Skeletal muscle cell (primary cell): ENCODE results near the gene SNX10.

ENCODE experiments used
- DNase-seq: peaks from one replicate; pipeline ENCODE4 v3.0.0-alpha.2; 2010; ENCODE audit warnings: low read depth
- H3K4me3 ChIP-seq: 2 replicates; pipeline ENCODE4 v1.5.1; 2011; ENCODE audit warnings: low read depth, mild to moderate bottlenecking, control low read depth, low read length, moderate library complexity

The SNX10 gene

DNA sequence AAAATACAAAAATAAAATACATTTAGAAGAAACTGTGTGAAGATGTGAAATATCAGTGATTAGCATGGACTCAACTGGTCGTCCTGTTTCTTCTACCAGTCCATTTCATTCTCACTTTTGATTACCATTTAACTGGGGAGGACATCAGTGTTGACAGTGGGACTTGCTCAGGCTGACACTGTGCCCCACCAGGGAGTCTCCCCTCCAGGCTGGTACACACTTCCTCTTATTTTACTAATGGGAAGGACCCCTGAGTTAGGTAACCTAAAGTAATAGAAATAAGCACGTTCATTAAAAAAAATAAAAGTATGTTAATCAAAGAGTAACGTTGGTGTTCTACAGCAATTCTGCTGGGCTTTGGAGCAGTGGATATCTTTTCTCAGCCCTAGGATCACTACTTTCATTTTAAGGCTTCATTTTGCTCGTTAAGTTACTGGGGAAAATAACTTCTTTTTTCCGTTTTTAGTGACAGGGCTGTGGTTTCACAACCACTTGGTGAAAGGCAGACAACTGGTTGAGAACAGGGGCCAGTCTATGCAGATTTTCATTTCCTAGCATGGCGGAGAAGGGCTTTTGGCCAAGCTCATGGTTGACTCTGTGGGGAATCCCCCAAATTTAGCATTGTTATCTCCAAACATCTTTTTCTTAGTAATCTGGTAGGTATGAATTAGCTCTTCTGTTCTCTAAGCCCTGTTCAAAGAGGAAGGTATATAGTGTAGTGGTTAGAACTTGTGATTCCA is 2.1 kb downstream of the SNX10 start:
- no peak overlapping the region for H3K4me3 ChIP-seq
- no peak for DNase-seq

DNA sequence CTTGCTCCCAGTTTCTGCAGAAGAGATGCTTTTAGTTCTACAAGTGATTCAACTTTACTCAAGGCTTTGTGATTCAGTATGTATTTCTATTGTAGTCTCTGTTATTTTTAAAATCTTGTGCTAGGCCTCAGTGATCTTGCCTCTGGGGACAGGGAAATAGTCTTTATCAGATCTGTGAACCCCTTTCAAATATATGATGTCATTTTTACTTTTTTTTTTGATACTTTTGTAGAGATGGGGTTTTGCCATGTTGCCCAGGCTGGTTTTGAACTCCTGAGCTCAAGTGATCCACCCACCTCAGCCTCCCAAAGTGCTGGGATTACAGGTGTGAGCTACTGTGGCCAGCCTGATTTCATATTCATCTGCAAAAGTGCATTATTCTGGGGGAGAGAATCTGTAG is 3.4 kb downstream of the SNX10 start:
- DNase-seq: no peak
- H3K4me3 ChIP-seq: no peak overlapping the region

DNA sequence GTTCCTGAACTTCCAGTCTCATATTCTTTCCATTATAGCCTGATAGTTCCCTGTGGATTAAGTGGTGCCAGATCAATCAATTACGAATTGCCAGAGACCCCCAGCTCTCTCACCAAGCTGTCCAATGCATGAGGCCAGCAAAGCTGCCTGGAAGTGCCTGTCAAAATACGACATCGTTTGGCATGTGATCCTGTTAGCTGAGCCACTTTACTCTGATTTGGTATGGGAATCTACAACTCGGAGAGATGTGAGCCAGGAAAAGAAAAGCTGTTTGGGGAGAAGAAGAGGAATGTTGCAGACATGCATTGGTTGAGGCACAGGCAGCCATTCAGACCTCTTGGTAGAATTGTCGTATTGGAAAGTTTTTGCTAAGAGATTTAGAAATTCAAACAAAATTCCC is 3.9 kb downstream of the SNX10 start:
- no peak for DNase-seq
- no peak overlapping the region for H3K4me3 ChIP-seq

DNA sequence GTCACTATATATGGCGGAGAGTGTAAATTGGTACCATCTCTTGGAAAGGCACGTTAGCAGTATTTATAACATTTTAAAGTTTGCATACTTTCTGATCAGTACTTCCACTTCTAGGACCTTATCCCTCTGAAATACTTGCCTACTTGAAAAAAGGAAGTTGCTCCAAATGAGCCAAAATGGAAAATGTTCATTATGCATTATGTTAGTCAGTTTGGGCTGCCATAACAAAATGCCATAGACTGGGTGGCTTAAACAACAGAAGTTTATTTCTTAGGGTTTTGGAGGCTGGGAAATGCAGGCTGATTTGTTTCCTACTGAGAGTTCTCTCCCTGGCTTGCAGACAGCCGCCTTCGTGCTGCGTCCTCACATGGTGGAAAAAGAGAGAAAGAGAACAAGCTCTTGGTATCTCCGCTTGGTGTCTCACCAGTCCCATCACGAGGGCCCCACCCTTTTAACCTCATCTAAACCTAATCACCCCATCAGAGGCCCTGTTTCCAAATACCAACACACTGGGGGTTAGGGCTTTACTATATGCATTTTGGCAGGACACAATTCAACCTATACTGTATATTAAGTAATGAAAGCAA is 6.9 kb downstream of the SNX10 start:
- no peak overlapping the region for H3K4me3 ChIP-seq
- no peak for DNase-seq

DNA sequence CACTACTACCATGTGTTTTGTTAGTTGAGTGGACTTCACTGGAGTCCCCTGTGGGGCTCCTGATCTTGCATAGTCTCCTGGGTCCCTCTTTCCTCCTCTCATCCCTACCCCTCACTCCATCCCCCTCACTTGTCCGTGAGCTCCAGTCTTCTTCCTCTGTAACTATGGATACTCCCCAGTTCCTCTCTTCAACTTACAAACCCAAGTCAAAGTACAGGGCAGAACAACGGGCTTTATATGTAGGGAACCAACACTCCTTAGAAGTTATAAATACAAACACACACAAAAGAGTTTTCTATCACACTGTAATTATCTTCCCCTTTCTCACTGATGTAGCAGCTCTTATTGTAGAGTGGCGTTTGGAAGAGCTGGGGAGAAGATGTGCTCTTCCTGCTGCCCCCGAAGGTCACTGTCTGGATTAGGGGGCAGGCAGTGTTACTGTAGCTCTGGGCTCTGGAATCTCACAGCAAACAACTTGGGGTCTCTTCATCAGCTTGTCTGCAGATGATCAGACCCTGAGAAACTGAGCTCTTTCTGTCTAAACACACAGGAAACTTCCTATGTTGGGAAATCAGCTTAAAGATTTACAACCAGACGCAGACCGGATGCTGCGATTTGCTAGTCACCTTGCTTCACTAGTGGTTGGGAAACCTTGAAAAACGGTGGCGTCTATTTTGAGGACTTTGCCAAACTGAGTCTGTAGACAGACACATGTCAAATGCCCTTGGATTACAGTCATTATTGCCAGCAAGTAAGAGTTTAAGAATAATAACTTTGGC is 13.6 kb downstream of the SNX10 start:
- H3K4me3 ChIP-seq: no peak overlapping the region
- no peak for DNase-seq

DNA sequence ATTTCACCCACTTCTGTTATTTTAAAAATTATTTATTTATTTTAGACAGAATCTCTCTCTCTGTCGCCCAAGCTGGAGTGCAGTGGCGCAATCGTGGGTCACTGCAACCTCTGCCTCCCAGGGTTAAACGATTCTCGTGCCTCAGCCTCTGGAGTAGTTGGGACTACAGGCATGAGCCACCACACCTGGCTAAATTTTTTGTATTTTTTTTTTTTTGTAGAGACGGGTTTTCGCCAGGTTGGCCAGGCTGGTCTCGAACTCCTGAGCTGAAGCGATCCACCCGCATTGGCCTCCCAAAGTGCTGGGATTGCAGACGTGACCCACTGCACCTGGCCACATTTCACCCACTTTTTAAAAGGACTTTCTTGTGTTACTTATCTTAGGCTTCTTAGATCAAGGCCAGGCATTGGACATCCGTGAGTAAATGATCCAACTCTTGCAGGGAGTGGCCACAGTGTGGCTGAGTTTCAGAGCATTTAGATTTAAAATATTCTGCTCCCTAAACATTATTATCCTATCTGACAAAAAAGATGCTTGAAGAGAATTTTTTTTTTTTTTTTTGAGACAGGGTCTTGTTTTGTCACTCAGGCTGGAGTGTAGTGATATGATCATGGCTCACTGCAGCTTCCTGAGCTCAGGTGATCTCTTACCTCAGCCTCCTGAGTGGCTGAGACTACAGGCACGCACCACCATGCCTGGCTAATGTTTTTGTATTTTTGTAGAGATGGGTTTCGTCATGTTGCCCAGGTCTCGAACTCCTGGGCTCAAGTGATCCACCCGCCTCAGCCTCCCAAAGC is 14.4 kb downstream of the SNX10 start:
- no peak for DNase-seq
- H3K4me3 ChIP-seq: no peak overlapping the region

DNA sequence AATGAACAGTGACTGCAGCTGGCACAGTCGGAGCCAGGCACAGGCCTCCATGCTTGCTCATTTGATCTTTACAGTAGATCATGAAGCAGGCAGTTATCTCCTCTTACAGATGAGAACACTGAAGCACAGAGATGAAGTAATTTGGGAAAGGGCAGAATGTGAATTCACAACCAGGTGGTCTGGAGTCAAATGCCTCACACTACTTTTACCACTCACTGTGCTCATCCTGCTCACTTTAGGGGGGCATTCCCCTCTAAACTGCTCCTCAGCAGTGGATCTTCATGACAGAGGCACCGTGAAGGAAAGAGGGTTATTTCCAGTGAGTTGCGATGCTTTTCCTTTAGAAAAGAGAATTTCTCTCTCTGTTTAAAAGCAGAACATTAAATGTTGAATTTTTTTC is 15.1 kb downstream of the SNX10 start:
- no peak for DNase-seq
- H3K4me3 ChIP-seq: no peak overlapping the region

DNA sequence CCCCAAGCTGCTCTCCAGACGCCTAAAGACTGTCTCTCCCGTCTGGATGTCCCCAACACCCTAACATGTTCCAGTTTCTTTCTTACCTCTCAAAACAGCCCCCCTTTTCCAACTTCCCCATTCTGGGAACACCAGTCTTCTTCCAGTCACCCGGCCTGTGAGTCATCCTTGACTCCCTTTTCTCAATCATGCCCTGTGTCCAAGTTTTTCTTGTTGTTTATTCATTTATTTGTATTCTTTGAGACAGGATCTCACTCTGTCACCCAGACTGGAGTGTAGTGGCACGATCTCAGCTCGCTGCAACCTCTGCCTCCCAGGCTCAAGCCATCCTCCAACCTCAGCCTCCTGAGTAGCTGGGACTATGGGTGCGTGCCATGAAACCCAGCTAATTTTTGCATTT is 15.6 kb downstream of the SNX10 start:
- no peak for DNase-seq
- no peak overlapping the region for H3K4me3 ChIP-seq

DNA sequence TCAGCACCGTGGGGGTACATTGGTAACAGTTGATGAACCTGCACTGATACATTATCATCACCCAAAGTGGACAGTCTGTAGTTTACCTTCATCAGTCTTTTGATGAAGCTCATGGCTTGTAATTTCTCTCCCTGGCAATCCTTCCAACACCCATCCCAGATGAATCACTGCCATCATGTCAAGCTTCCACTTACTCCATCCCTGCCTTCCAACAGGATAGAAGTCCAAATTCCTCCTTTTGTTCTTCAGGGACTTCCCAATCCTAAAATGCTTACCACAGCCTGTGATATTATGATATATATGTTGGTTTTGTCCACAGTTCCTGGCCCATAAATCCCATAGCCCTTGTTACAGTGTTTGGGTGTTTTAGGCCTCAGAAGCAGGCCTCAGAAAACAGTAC is 16.1 kb downstream of the SNX10 start:
- DNase-seq: no peak
- H3K4me3 ChIP-seq: no peak overlapping the region

DNA sequence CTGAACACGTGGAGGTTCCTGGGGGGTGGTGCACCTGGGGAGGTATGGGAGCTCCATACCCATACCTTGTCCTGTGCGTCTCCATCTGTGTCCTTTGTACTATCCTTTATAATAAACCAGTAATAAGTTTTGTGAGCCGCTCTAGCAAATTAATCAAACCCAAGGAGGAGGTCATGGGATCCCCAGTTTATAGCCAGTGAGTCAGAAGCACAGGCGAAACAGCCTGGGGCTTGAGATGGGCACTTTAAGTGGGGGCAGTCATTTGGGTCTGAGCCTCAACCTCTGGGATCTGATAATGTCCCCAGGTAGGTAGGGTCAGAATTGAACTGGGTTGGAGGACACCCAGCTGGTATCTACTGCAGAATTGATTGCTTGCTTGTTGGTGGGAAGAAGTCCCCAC is 16.9 kb downstream of the SNX10 start:
- no peak overlapping the region for H3K4me3 ChIP-seq
- DNase-seq: no peak

DNA sequence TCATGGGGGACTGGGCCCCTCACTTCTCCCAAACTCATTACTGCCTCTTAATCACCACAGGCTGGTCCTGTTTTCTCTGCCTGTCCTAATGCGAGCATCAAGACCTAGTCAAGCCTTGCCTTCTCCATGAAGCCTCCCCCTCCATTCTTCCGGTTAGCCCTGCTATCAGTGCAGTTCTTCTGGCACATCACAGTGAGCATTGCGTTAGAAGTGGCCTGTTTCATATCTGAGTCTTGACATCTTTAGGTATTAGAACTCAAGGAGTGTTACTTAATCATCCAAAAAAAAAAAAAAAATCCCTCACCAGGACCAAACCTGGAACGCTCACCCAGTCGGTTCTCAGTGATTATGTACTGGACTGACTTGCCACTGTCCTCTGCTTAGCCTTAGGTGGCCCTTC is 17.4 kb downstream of the SNX10 start:
- no peak for DNase-seq
- no peak overlapping the region for H3K4me3 ChIP-seq

DNA sequence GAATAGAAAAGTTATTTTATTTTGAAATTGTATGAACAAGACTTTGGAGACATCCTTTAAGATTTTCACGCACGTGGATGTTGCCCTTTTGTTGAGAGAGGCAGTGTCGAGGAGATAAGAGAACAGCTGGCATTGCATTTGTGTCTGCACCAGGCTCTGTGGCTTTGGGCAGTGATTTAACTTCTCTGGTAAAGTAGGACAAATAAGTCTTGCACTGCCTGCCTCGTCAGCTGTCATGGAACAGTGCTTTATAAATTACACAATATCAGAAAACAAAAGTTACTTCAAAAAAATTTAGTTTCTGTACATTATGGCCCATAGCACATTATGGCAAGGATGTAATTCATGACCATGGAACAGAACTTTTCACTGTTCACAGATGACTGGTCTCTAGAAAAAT is 20.1 kb downstream of the SNX10 start:
- DNase-seq: no peak
- H3K4me3 ChIP-seq: no peak overlapping the region

DNA sequence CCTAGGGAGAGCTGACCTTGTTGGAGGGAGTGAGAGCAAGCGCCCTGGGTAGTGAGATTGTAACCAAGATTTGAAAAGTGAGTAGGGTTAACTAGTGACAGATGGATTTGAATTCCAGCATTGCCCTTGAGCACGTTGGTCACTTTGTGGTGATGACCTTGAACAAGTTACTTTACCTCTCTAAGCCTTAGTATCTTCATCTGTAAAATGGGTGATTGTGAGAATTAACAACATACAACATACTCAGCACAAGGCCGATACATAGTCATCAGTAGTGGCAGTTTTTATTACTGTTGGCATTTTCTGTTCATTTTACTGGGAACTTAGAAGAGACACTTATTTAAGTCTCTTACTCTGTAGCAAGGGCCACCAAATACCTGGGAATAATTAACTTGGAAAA is 25.5 kb downstream of the SNX10 start:
- no peak overlapping the region for H3K4me3 ChIP-seq
- DNase-seq: no peak

DNA sequence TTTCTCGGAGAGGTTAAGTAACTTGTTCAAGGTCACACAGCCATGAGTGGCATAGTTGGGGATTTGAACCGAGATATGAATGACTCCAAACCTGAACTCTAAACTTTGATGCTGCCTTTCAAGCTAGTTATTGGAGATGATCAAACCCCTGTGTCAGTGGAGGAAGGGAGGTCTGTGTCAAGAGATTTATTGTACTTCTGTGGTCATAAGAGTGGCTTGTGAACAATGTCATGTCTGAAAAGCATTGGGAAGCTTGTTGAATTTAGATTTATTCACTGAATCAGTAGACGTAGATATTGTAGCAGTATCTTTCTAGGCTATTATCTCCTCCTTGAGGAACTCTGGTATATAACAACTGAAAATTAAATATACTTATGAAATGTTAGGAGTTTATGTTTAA is 27.3 kb downstream of the SNX10 start:
- no peak for DNase-seq
- no peak overlapping the region for H3K4me3 ChIP-seq

DNA sequence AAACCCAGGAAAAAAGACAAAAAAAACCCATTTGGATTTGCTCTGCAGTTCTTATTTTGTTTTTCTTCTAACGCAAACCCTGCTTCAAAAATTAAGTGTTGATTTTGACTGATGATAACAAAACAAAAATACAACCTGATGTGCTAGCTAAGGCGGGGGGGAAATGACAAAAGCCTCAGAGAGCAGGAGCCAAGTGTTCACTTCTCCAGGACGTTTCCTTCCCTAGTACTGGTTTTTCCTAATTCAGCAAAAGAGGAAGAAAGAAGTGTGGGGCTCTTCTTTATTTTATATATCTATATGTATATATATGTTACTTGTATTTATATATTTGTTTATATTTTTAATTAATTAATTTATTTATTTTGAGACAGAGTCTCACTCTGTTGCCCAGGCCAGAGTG is 28.0 kb downstream of the SNX10 start:
- H3K4me3 ChIP-seq: no peak overlapping the region

DNA sequence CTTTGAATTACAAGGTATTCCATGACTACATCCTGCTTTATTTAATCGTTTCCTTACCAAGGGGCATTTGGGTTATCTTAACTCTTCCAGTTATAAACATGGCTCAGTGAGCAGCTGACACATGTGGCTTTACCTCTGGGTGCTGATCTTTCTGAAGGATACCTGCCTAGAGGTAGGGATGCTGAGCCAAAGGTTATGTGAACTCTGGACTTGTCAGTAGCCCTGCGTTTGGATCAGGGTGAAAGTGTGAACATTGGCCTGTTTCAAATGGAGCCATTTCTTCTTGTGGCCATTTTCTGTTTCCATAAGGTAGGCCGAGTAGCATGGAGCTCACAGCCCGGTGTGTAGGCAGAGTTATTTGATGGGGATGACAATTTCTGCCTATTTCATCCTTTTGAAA is 29.2 kb downstream of the SNX10 start:
- no peak for DNase-seq
- H3K4me3 ChIP-seq: no peak overlapping the region

More for the DNA sequence above, 28.0 kb downstream of the SNX10 start:
- DNase-seq: no peak

DNA sequence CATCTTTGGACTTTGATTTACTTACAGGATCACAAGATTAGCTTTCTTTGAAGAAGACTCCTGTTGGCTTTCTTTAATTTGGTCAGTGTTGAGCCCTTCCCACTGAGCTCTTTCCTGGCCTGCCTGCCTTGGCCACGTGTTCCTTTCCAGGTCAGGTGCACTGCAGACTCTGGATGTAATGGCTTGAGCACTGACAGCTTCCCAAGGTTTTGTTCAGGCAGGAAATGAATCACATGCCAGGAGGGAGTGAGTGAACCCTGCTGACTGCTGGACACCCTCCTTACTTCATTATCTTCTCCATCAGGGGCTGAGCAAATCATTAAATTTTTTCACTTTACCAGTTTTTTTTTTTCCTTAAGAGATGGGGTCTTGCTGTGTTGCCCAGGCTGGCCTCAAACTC is 29.8 kb downstream of the SNX10 start:
- no peak overlapping the region for H3K4me3 ChIP-seq
- no peak for DNase-seq

DNA sequence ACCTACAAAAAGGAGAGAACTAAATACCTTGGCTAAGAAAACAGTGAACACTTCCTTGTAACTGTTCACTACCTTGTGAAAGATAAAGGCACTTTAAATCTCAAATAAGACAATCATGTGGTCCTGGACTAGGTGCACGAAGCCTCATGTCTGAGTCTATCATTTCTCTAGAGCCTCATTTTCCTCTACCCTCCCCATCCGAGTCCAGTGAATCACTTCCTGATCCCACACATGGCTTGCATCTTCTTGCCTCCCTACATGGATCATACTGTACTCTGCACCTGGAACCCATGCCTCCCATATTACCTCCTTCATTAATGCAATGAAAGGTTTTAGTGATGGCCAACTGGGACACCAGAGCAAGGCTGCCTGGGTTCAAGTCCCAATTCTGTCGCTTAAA is 34.5 kb downstream of the SNX10 start:
- H3K4me3 ChIP-seq: no peak overlapping the region
- DNase-seq: no peak

DNA sequence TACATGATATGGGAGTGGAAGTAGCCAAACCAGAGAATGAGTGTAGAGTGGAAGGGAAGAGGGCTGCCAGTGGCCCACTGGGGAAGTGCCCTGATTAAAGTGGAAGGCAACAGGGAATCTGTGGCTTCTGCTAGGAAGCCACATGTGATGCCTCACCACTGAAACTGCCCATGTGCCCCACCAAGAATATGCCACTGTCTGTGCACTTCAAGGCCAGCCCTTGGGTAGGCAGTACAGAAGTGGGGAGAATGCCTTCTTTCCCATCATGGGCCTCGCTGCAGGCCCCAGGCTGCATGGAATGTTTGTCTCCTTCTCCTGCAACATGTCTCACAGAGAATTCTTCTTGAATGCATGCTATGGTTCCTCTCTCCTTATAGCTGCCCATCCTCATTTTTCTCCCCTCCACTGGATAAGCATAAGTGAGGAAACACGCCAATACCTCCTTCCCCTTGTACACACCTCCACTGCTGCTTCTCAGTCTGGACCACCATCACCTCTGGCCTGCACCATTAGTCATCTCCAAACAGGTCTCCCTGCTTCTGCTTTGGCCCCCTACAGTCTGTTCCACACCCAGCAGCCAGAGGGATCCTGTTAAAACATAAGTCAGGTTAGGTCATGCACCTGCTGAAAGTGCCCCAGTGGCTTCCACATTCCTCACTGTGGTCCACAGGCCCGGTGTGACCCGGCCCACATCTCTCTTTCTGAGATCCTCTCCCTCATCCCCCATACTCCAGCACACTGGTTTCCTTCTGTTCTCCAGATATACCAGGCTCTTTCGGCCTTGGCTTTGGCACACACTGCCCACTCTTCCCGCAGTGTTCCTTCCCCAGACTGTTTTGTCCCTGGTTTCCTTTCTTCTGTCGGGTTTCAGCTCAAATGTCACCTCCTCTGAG is 37.1 kb downstream of the SNX10 start:
- no peak overlapping the region for H3K4me3 ChIP-seq
- DNase-seq: no peak
